GM19452 (cell line): ENCODE data around the gene PBRM1.
A peak's percentile ranks its signal among the peaks of the same experiment; 100 is the strongest.

ENCODE experiments used
- ATAC-seq: cut with Tn5 transposase; IDR thresholded peaks from one replicate; pipeline ENCODE4 v1.9.1; 2021; ENCODE audit not compliant: unreplicated experiment

Gene PBRM1

GRCh38 chr3:52670621-52671521, 14.8 kb downstream of the PBRM1 start:
- peak; percentile 81 for ATAC-seq

DNA sequence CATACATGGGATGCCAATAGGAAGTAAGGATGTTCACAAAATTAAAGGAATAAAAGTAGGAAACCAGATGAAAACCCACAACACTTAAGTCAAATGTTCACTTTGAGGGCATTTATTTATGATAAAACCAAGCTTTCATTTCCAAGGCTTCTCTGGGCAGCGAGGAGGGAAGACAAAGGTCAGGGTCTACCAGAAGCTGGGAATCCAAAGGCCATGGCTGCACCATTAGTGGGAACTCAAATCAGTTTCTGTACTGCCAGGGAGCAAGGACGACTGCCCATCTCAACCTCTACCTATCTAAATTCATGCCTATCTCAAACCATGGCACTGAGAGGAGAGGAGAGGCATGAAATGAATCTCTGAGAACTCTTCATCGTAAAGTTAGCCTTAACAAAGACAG, 22.6 kb downstream of the PBRM1 start:
- ATAC-seq, result no peak

DNA sequence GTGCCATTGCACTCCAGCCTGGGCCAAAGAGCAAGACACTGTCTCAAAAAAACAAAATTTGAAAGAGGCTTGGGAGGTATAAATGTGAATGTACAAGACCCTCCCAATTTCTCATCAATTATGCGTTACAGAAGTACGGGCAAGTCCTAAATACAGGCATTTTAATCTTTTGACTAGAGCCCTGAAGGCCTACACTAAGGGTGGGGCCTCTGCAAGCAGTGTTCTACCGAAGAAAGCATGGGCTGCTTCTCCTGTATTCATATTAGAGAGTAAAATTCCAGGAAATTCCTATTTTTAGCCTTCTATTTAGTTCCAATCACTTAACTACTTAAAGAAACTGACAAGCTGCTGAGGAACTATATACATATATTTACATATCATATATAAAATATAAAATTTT, 25.7 kb downstream of the PBRM1 start:
- no peak for ATAC-seq

DNA sequence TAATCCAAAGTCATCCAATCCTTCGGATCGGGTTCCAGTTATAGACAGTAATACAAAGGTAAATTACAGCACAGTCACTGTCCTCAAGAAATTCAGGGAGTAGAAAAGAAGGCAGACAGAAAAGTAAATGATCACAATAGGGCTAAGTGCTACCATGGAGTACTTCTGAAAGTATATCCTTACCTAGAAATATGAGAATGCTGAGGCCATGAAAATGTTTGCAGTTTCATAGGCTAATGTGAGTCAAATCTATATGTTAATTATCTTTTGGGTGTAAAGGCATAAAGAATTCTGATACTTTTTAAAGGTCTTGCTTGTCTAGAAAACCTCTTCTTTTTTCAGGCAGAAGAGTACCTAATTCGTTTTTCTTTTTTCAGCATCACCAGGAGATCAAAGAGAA, 29.8 kb downstream of the PBRM1 start:
- ATAC-seq, result no peak

GRCh38 chr3:52651592-52651991, 34.1 kb downstream of the PBRM1 start:
- ATAC-seq, result no peak

DNA sequence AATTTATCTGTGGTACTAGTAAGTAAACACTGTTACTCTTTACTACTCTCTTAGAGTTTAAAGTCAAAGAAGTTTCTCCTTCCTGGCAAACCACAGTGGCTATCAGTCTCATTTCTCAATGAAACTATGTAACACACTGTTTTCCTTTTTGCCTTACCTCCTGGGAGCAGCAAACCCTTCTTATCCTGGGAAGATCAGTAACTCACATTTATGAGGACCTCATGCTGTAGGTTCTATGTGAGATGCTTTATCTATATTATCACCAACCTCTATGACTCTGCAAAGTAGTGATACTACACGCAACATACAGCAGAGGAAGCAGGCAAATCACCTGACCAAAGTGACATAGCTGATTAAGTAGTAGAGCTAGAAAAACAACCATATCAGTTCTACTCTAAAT, 35.3 kb downstream of the PBRM1 start:
- no peak for ATAC-seq

GRCh38 chr3:52649461-52650210, 36.1 kb downstream of the PBRM1 start:
- ATAC-seq, result no peak

- no peak for ATAC-seq
Measured at GRCh38 chr3:52645549-52645948, 40.2 kb downstream of the PBRM1 start.

DNA sequence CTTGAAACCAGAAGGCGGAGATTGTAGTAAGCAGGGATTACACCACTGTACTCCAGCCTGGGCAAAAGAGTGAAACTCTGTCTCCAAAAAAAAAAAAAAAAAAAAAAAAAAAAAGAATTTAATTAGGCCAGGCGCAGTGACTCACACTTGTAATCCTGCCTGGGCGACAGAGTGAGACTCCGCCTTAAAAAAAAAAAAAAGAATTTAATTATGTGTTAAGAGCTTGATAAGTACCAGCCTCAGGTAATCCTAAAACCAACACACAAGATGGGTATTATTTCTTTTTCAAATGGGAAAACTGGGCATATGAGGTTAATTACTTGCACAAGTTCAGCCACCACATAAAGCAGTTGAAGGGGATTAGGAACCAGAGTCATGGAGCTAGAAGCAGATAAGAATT, 49.0 kb downstream of the PBRM1 start:
- no peak for ATAC-seq

DNA sequence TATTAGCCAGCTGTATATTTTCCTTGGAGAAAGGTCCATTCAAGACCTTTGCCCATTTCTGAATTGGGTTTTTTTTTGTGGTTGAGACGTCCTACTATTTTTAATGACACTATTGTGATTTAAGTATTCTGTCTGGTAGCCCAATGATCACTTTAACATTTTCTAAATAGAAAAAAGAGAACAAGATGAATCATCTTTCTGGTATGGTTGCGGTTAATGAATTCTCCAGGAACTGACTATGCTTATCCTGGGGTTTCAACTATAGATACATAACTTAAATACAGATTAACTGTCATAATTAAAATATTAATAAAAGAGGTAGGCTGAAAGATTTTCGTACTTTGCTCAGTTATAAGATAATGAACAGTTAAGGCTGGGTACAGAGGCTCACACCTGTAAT, 51.9 kb downstream of the PBRM1 start:
- ATAC-seq, result no peak

- no peak for ATAC-seq
Measured at GRCh38 chr3:52625041-52625440, 60.7 kb downstream of the PBRM1 start.

DNA sequence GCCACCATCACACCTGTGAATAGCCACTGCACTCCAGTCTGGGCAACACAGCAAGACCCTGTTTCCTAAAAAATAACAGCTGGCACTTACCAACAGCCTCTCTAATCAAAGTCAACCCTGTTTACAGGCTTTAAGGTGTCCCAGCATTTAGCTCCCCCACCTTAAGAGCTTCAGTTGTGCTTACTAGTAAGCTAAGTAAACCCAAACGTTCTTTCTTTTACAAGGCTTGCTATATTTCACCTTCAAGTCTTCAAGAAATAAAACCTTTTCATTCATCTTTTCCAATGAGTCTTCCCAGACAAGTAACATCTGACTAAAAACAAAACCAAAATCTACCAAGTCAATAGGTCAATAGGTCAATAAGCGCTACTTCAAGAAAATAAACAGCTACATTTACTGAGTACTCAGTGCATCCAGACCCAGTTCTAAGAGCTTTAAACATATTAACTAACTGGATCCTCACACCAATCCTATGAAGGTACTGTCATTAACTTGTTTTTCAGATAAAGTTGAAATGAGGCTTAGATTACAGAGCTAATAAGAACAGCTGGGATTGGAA, 62.4 kb downstream of the PBRM1 start:
- ATAC-seq, result no peak

- ATAC-seq, result no peak
Measured at GRCh38 chr3:52620580-52620979, 65.1 kb downstream of the PBRM1 start.

DNA sequence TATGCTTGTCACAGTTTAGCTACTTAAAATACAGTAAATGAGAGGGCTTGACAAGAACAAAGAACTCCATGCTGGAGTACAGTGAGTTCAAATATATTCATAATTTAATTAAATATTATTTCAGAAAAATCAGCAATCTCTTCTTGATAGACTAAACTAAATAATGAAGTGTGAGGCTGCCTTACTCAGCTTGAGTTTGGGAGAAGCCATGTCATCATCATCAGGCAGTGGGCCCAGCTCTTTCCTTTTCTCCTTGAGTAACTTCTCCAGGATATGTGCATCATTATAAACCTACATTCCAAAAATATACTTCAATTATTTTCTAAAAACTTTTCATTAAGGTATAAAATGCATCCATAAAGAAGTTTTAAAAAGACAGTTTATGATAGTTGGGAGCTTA, 70.5 kb downstream of the PBRM1 start:
- no peak for ATAC-seq

GRCh38 chr3:52614689-52615088, 71.0 kb downstream of the PBRM1 start:
- no peak for ATAC-seq

DNA sequence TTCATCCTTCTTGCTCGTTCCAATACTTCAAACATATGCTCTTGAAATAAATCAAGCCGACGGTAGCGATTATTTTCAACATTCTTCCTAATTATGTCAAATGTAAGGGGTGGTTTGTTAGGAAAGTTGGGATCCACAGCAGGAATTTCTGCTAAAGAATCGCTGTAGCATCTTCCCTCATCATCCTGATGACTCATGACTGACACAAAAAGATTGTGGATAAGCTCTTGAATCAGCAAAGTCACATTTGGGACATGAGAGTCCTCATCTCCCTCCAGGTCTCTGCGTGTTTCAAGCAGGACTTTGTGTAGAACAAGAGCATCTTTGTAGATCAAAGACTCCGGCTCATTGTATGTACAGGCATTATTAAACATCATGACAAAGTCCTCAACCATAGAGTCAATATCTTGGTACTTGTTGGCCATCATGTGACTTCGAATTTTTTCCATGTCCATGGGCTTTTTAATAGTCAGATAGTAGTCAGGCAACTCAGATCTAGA, 76.3 kb downstream of the PBRM1 start:
- no peak for ATAC-seq

- ATAC-seq, result no peak
Measured at GRCh38 chr3:52608337-52608736, 77.4 kb downstream of the PBRM1 start.

GRCh38 chr3:52606373-52607085, 79.2 kb downstream of the PBRM1 start:
- no peak for ATAC-seq

GRCh38 chr3:52600258-52600657, 85.5 kb downstream of the PBRM1 start:
- ATAC-seq, result no peak

GRCh38 chr3:52596658-52597265, 89.0 kb downstream of the PBRM1 start:
- ATAC-seq, result no peak

DNA sequence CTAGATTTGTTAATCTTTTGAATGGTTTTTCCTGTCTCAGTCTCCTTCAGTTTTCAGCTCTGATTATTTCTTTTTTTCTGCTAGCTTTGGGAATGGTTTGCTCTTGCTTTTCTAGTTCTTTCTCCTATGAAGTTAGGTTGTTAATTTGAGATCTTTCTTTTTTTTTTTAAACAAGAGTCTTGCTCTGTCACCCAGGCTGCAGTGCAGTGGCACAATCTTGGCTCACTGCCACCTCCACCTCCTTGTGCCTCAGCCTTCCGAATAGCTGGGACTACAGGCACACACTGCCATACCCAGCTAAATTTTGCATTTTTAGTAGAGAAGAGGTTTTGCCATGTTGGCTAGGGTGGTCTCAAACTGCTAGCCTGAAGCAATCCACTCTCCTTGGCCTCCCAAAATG, 92.6 kb downstream of the PBRM1 start:
- ATAC-seq, result no peak
